Keratinocyte (primary cell): ENCODE results near the gene SHISA8. TPM values are rescaled to one million over a fixed set of nuclear protein-coding genes. Genes with fewer than 3 reads are reported as not detected.

ENCODE experiments used
- DNase-seq: peaks from one replicate; pipeline ENCODE4 v3.0.0-alpha.2; 2011; ENCODE audit warnings: low read depth, missing footprints, low spot score
- FAIRE-seq: peaks from 2 replicates; lab custom pipeline; 2011; peaks lifted over from hg19 to GRCh38; lab: Jason Lieb, UNC
- H2AFZ ChIP-seq: 2 replicates; pipeline ENCODE4 v1.6.0; 2012; ENCODE audit warnings: low read length, control low read depth, inconsistent platforms; ENCODE audit not compliant: control insufficient read depth
- H3K27ac ChIP-seq: 2 replicates; pipeline ENCODE4 v1.5.1; 2011; ENCODE audit warnings: low read length; ENCODE audit not compliant: control insufficient read depth, insufficient read depth
- H3K27me3 ChIP-seq: 3 replicates; pipeline ENCODE4 v1.6.0; 2011; ENCODE audit warnings: low read length; ENCODE audit not compliant: control insufficient read depth, insufficient read depth; ENCODE audit errors: extremely low read depth
- H3K36me3 ChIP-seq, 2 experiments: 2 replicates in 1 of 2; 3 replicates in 1 of 2; pipeline ENCODE4 v1.5.1; 2011; ENCODE audit warnings: low read length in 2 of 2, mild to moderate bottlenecking in 1 of 2; ENCODE audit not compliant: control insufficient read depth in 2 of 2, insufficient read depth in 2 of 2; ENCODE audit errors: extremely low read depth in 1 of 2
- H3K4me1 ChIP-seq: 3 replicates; pipeline ENCODE4 v1.5.1; 2011; ENCODE audit warnings: low read length; ENCODE audit not compliant: control insufficient read depth, insufficient read depth; ENCODE audit errors: extremely low read depth
- H3K4me2 ChIP-seq: 3 replicates; pipeline ENCODE4 v1.6.0; 2011; ENCODE audit warnings: low read depth, low read length; ENCODE audit not compliant: control insufficient read depth, insufficient read depth; ENCODE audit errors: extremely low read depth
- H3K4me3 ChIP-seq, 3 experiments: fragments of 200-600 bp in 1 of 3; sonication (generic) in 1 of 3; 2 replicates in 2 of 3; 3 replicates in 1 of 3; pipeline ENCODE4 v1.5.1; 2011 to 2016; ENCODE audit warnings: low read length in 3 of 3, mild to moderate bottlenecking in 3 of 3, control low read depth in 2 of 3, inconsistent platforms in 1 of 3, low read depth in 1 of 3, mixed read lengths in 1 of 3, mixed run types in 1 of 3, moderate library complexity in 1 of 3; ENCODE audit not compliant: control insufficient read depth in 2 of 3, insufficient read depth in 2 of 3; ENCODE audit errors: extremely low read depth in 1 of 3
- H3K79me2 ChIP-seq: 2 replicates; pipeline ENCODE4 v1.6.0; 2012; ENCODE audit warnings: low read length; ENCODE audit not compliant: control insufficient read depth, insufficient read depth
- H3K9ac ChIP-seq: 3 replicates; pipeline ENCODE4 v1.6.0; 2011; ENCODE audit warnings: low read length; ENCODE audit not compliant: control insufficient read depth, insufficient read depth; ENCODE audit errors: extremely low read depth
- H3K9me1 ChIP-seq: 3 replicates; pipeline ENCODE4 v1.6.0; 2011; ENCODE audit warnings: low read length; ENCODE audit not compliant: control insufficient read depth, insufficient read depth; ENCODE audit errors: extremely low read depth
- H3K9me3 ChIP-seq: 2 replicates; pipeline ENCODE4 v1.5.1; 2012; ENCODE audit warnings: low read depth, low read length; ENCODE audit not compliant: control insufficient read depth
- H4K20me1 ChIP-seq: 3 replicates; pipeline ENCODE4 v1.6.0; 2011; ENCODE audit warnings: low read length; ENCODE audit not compliant: control insufficient read depth, insufficient read depth; ENCODE audit errors: extremely low read depth
- CTCF ChIP-seq, 3 experiments: IDR thresholded peaks in 1 of 3; conservative IDR thresholded peaks in 1 of 3; optimal IDR thresholded peaks in 1 of 3; 2 replicates in 2 of 3; 3 replicates in 1 of 3; pipeline versions ENCODE3 to v1.5.1; 2011; ENCODE audit warnings: low read length in 3 of 3, mild to moderate bottlenecking in 3 of 3, moderate library complexity in 2 of 3, control low read depth in 1 of 3, inconsistent platforms in 1 of 3; ENCODE audit not compliant: insufficient read depth in 2 of 3; ENCODE audit errors: extremely low read depth in 1 of 3
- EZH2 ChIP-seq: IDR thresholded peaks from one replicate; pipeline ENCODE4 v1.6.1; 2012; ENCODE audit warnings: inconsistent platforms, mild to moderate bottlenecking, low read length, moderate library complexity
- dilution Hi-C: fragments of 300-500 bp; cut with MboI; formaldehyde crosslinking; loops from one replicate; pipeline ENCODE4 v1.7.0; 2020; ENCODE audit warnings: low sequenced_read_pairs; ENCODE audit not compliant: extremely low pct_ligation_motif_present
- polyA plus RNA-seq, 5 experiments: library from polyadenylated mRNA; depleted of rRNA in 3 of 5; stranded (reverse) in 3 of 5; stranded (forward) in 1 of 5; unstranded in 1 of 5; fragments of >200 nt; gene quantifications; 1 replicate in 1 of 5; 2 replicates in 3 of 5; 3 replicates in 1 of 5; pipeline versions ENCODE4 v1.2.1 to v1.2.3, GENCODE V29; 2011 to 2012; ENCODE audit warnings: missing spikeins in 2 of 5, low read depth in 1 of 5, low replicate concordance in 1 of 5

The SHISA8 gene
- polyA plus RNA-seq, 1 donor (not counting 4 experiments of a cell fraction or from before 2014, with no cell fraction given), result not detected

GRCh38 chr22:41934284-41935014 is 19.6 kb upstream of the SHISA8 start:
- Histone ChIP-seq H3K9me3 (no peaks in the 10 kb centered on the region), H3K4me2 (no peak overlapping the region)

DNA sequence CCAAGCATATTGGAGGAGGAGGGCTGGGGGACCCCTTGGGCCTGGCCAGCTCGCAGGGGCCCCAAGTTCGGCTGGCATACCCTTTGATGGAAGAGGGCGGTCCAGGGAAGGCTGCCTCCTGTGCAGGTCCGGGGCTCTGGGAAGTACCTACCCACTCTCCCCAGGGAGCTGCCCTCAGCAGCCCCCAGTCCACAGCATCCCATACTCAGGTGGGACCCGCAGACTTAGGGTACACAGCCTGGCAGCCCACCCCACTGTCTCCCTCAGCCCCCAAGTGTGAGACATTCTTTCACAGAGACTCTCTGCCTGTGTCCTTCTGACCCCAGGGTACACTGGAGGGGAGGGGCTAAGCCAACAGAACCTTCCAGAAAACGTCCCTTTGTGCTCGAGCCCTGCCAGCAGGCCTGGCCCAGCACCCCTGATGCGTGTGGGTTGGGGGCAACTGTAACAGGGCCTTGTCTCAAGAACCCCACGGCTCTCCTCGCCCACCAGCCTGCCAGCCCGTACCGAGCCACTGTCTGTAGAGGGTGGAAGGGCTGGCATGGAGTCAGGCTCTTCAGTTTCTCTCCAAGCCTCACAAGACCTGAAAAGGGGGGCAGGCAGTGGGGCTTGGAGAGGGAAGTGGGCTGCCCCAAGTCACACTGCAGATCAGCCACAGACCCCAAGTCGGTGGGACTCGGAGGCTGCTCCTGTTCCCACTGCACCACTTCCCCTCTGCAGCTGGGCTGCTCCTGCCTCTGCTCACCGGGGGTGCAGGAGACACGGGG is 18.7 kb upstream of the SHISA8 start:
- H3K9ac ChIP-seq, result no peak overlapping the region
- FAIRE-seq (no peak), DNase-seq (no peak)
- H3K36me3 ChIP-seq, result no peaks in the 10 kb centered on the region
- dilution Hi-C loops, result no loop called here
- no peaks in the 10 kb centered on the region for H3K79me2 ChIP-seq
- H3K27ac ChIP-seq, result no peak overlapping the region
- H3K27me3 ChIP-seq, result no peaks in the 10 kb centered on the region
- H3K9me1 ChIP-seq, result no peaks in the 10 kb centered on the region
- no peak overlapping the region for H3K4me3 ChIP-seq
- no peaks in the 10 kb centered on the region for H4K20me1 ChIP-seq
- no peak overlapping the region for H3K4me2 ChIP-seq
- no peak overlapping the region for H2AFZ ChIP-seq
- H3K9me3 ChIP-seq, result no peaks in the 10 kb centered on the region
- TF ChIP-seq CTCF (optimal IDR thresholded peaks at IDR 0.05 in 1 of 3, IDR thresholded peaks at IDR 0.05 in 1 of 3, conservative IDR thresholded peaks at IDR 0.05 in 1 of 3; ENCODE audit: extremely low read depth in 1 of 3, insufficient read depth in 2 of 3, low read length in 3 of 3) (no peak), EZH2 (no peak)
- H3K4me1 ChIP-seq, result no peaks in the 10 kb centered on the region

More at GRCh38 chr22:41934284-41935014, 19.6 kb upstream of the SHISA8 start:
- dilution Hi-C loops, result no loop called here
- DNase-seq (no peak), FAIRE-seq (no peak)
- Histone ChIP-seq H3K4me1 (no peaks in the 10 kb centered on the region), H3K9me1 (no peaks in the 10 kb centered on the region), H3K36me3 (peaks cover 0 to 7% of the 10 kb centered on the region in 2 experiments), H3K27ac (no peak overlapping the region), H4K20me1 (no peaks in the 10 kb centered on the region), H3K27me3 (no peaks in the 10 kb centered on the region), H2AFZ (no peak overlapping the region), H3K79me2 (no peaks in the 10 kb centered on the region), H3K9ac (no peak overlapping the region), H3K4me3 (no peak overlapping the region)
- TF ChIP-seq CTCF (optimal IDR thresholded peaks at IDR 0.05 in 1 of 3, IDR thresholded peaks at IDR 0.05 in 1 of 3, conservative IDR thresholded peaks at IDR 0.05 in 1 of 3; ENCODE audit: extremely low read depth in 1 of 3, insufficient read depth in 2 of 3, low read length in 3 of 3), result no peak
- no peak for TF ChIP-seq EZH2
